Ovary (tissue), 9 donors: ENCODE data around the gene TGM2. TPM values are rescaled to one million over a fixed set of nuclear protein-coding genes. Genes with fewer than 3 reads are reported as not detected.

Experiments used
- DNase-seq, 5 donors: peaks; one replicate each; pipeline ENCODE4 v3.0.0-alpha.2; 2019 to 2020
- H3K27ac ChIP-seq, 2 donors: fragments of 200-600 bp; one replicate each; pipeline versions ENCODE4 v1.5.1 to v1.8.0; 2019 to 2022
- H3K27me3 ChIP-seq: fragments of 200-600 bp; one replicate; pipeline ENCODE4 v1.8.0; 2022
- H3K36me3 ChIP-seq: fragments of 200-600 bp; sonication (generic); one replicate; pipeline ENCODE4 v1.5.1; 2019
- H3K4me1 ChIP-seq: one replicate; pipeline ENCODE4 v1.8.1; 2013; ENCODE audit warnings: mild to moderate bottlenecking, moderate library complexity; ENCODE audit not compliant: insufficient read depth
- H3K4me3 ChIP-seq: fragments of 200-600 bp; sonication (generic); one replicate; pipeline ENCODE4 v1.5.1; 2017
- H3K9me3 ChIP-seq, 2 donors: fragments of 200-600 bp in 1 of 2; sonication (generic) in 1 of 2; one replicate each; pipeline versions ENCODE4 v1.5.1 to v1.8.1; 2013 to 2019; ENCODE audit warnings: mild to moderate bottlenecking in 1 of 2, moderate library complexity in 1 of 2
- EP300 ChIP-seq: sonication (generic); formaldehyde crosslinking; IDR thresholded peaks from one replicate; pipeline ENCODE4 v1.6.1; 2017; ENCODE audit warnings: antibody characterized with exemption
- POLR2A ChIP-seq: fragments of 450-650 bp; IDR thresholded peaks from one replicate; pipeline ENCODE4 v1.6.1; 2017; ENCODE audit warnings: antibody characterized with exemption, mild to moderate bottlenecking, moderate library complexity
- WGBS, 3 donors: extraction: QIAGEN DNeasy Blood & Tissue Kit in 1 of 3; methylation state at CpG; one replicate each; pipeline versions ENCODE4 v1.1.5 to v1.1.7; 2013 to 2017; 5-methylcytosine and 5-hydroxymethylcytosine counted together
- intact Hi-C, 4 donors: fragments of 100-400 bp; cut with DNase I; formaldehyde crosslinking; loops; one replicate each; pipeline versions ENCODE4 v1.11.0 to v1.15.1; 2022 to 2023
- polyA plus RNA-seq, 2 donors: library from polyadenylated mRNA; stranded (reverse); fragments of 200-250 nt in 1 of 2; fragments of 350-450 nt in 1 of 2; fragmentation: Illumina TruSeq in 1 of 2; extraction: RNeasy Lipid Tissue Mini Kit (QIAGEN cat#74804) in 1 of 2; gene quantifications; one replicate each; pipeline ENCODE4 v1.2.3, GENCODE V29; 2013 to 2014
- total RNA-seq, 7 donors: library from RNA; depleted of rRNA in 2 of 7; stranded (reverse); fragments of >200 nt in 2 of 7; fragmentation: NEBNext Ultra II Directional in 3 of 7; extraction: Animal tissue kit (Norgen Biotek cat#: 25700) in 3 of 7; gene quantifications; one replicate each; pipeline versions ENCODE4 v1.1.0 to v1.2.4, GENCODE V29; 2016 to 2023
- TF ChIP-seq, protein P1 (sequence below), 3 donors: fragments of 450-650 bp in 2 of 3; fragments of 200-600 bp in 1 of 3; IDR thresholded peaks; one replicate each; pipeline versions ENCODE4 v1.5.1 to v1.8.0; 2016 to 2022; ENCODE audit warnings: antibody characterized with exemption in 3 of 3, mild to moderate bottlenecking in 1 of 3
- donor health status: DM: no; HTN: no; CAD: no; lungs with moderate emphysema.
- donor health status: DM: no; HTN: no; CAD: no.
- donor health status: Bipolar disorder and iron deficiency.
- donor health status: DM: yes; HTN: yes; CAD: no.
- donor health status: DM: no; HTN: no; CAD: no.
- donor health status: DM: yes; HTN: yes; CAD: no.

TGM2 gene
- total and polyA plus RNA-seq, 9 donors, result 15.0 to 320 (median 52.8) TPM

DNA sequence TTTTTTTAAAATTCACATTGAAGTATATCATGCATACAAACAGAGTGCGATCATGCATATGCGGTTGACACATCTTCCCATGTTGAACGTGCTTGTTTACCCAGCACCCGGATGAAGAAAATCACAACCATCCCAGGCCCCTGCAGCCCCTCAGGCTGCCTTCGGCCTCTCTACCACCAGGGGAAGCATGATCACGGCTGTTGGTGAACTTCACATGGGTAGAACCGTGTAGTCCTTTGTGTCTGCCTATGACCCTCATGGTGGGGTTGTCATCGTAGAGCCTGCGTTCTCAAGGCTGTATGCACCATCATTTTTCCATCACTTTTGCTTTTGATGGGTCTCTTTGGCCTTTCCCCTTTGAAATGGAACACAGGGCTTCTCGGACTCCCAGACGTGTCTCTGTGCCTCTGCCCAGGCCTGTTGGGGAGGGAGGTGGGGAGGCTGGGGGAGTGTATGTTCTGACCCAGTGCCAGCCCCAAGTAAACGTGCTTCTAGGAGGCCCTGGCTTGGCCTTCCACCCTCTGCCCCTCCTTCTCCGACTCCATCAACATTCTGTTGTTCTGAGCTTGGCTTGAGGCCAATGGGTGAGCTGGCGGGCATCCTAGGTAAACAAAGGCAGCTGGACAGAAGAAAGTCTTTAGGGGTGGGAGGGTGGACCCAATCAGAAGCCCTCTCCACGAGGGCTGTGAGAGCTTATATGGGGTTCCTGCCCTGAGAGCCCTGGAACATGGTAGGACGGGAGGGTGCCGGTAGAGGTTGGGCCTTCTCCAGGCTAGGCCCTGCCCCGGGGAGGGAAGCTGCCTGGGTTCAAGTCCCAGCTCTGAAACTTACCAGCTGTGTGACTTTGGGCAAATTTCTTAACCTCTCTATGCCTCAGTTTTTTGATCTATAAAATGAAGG lies 39.7 kb downstream of the TGM2 start:
- Histone ChIP-seq H3K4me1 (peaks cover 17% of the 10 kb centered on the region), H3K27me3 (no peaks in the 10 kb centered on the region), H3K36me3 (no peaks in the 10 kb centered on the region), H3K27ac (peak overlapping the region in 1 of 2 donors; percentile 42), H3K9me3 (no peaks in the 10 kb centered on the region), H3K4me3 (no peak overlapping the region)
- DNase-seq, result peak; percentile 68 to 92 (median 84)
- WGBS, 3 donors, result 26 to 33% (median 28%) methylated on average over 18 of the region's 18 CpGs
- TF ChIP-seq POLR2A (no peak), EP300 (no peak)
- TF ChIP-seq, protein P1, sequence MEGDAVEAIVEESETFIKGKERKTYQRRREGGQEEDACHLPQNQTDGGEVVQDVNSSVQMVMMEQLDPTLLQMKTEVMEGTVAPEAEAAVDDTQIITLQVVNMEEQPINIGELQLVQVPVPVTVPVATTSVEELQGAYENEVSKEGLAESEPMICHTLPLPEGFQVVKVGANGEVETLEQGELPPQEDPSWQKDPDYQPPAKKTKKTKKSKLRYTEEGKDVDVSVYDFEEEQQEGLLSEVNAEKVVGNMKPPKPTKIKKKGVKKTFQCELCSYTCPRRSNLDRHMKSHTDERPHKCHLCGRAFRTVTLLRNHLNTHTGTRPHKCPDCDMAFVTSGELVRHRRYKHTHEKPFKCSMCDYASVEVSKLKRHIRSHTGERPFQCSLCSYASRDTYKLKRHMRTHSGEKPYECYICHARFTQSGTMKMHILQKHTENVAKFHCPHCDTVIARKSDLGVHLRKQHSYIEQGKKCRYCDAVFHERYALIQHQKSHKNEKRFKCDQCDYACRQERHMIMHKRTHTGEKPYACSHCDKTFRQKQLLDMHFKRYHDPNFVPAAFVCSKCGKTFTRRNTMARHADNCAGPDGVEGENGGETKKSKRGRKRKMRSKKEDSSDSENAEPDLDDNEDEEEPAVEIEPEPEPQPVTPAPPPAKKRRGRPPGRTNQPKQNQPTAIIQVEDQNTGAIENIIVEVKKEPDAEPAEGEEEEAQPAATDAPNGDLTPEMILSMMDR (IDR thresholded peaks at IDR 0.05), result no peak
- intact Hi-C loops, result no loop called here

DNA sequence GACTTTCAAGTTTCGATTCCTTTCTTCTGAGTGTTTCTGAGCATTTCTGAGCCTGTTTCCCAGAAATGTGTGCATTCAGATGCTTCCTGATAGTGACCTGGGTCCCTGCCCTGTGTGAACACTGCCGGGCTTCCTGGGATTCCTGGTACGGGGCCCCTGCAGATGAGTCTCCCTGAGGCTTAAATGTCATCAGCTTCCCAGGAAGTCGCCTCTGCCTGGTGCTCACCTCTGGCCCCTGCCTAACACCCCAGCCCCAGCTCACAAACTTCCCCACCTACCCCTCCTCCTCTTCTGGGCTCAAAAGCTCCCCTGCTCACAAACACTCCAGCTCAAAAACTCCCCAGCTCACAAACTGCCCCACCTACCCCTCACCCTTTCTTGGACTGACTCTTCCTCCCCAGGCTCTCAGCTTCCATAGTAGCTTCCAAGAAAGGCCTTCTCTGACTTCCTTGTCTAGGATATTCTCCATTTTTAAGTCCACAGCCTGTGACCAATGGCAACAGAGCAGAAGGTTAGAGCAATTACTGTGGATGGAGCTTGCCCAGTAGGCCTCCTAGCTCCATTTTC lies 42.0 kb downstream of the TGM2 start:
- intact Hi-C loops, result no loop called here
- TF ChIP-seq, protein P1 (IDR thresholded peaks at IDR 0.05), result no peak
- TF ChIP-seq EP300 (no peak), POLR2A (no peak)
- Histone ChIP-seq H3K4me1 (peaks cover 17% of the 10 kb centered on the region), H3K36me3 (no peaks in the 10 kb centered on the region), H3K4me3 (no peak overlapping the region), H3K27me3 (no peaks in the 10 kb centered on the region), H3K9me3 (no peaks in the 10 kb centered on the region), H3K27ac (peak overlapping the region; percentile 51 to 55)
- peak in 4 of 5 donors; percentile 26 to 53 (median 44) for DNase-seq
- WGBS, 3 donors, result 11 to 13% (median 12%) methylated on average over 4 of the region's 4 CpGs

DNA sequence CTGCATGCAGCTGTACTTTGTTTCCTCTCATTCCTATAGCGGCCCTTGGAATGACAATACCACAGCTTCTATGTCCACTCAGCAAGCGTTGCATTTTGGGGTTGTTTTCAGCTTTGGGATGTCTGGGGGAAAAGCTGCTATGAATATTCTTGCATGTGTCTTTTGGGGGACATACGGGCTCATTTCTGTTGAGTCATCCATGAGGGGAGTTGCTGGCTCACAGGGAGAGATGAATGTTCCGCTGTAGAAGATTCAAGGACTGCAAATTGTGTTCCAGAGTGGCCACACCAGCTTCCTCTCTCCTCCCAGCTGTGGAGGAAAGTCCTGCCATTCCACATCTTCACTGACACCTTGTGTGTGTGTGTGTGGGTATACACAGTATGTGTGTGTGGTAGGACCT lies 43.3 kb downstream of the TGM2 start:
- intact Hi-C loops, result no loop called here

DNA sequence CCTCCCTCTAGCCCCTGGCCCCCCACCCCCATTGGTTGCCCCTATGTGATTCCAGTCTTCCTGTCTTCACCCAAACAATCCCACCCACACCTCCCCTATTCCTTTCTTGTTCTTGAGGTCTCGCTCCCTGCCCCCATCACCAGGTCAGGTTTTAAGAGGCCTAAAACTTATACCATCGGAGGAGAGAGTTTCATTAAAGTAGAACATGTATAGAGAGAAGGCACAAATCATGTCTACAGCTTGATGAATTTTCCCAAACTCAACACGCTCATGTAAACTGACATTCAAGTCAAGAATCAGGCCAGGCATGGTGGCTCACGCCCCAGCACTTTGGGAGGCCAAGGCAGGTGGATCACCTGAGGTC lies 44.5 kb downstream of the TGM2 start:
- intact Hi-C loops, result no loop called here
- Histone ChIP-seq H3K9me3 (no peaks in the 10 kb centered on the region), H3K27ac (no peak overlapping the region), H3K4me1 (peaks cover 5% of the 10 kb centered on the region), H3K4me3 (no peak overlapping the region), H3K27me3 (no peaks in the 10 kb centered on the region), H3K36me3 (no peaks in the 10 kb centered on the region)
- TF ChIP-seq EP300 (no peak), POLR2A (no peak)
- TF ChIP-seq, protein P1 (IDR thresholded peaks at IDR 0.05), result no peak
- no peak for DNase-seq
- 95 to 98% (median 96%) methylated on average over 4 of the region's 4 CpGs for WGBS, 3 donors

More for the DNA sequence above, 43.3 kb downstream of the TGM2 start:
- no peaks in the 10 kb centered on the region for H3K36me3 ChIP-seq
- no peaks in the 10 kb centered on the region for H3K27me3 ChIP-seq
- H3K9me3 ChIP-seq, result no peaks in the 10 kb centered on the region
- 75 to 83% (median 76%) methylated on average over 4 of the region's 4 CpGs for WGBS, 3 donors
- no peak overlapping the region for H3K4me3 ChIP-seq
- H3K27ac ChIP-seq, result no peak overlapping the region
- no peak for DNase-seq
- TF ChIP-seq, protein P1 (IDR thresholded peaks at IDR 0.05), result no peak
- TF ChIP-seq POLR2A (no peak), EP300 (no peak)
- peaks cover 15% of the 10 kb centered on the region for H3K4me1 ChIP-seq
